SK-N-SH (cell line): ENCODE measurements around the gene CRYBG3. TPM values are rescaled to one million over a fixed set of nuclear protein-coding genes. Genes with fewer than 3 reads are reported as not detected.

Source experiments
- CTCF ChIA-PET: fragments of 300-600, 350-600 bp; formaldehyde crosslinking; extraction: SDS; loops from one replicate; lab custom pipeline; 2021; lab: Yijun Ruan, JAX
- POLR2A ChIA-PET: fragments of 350-600 bp; sonication (Branson Sonifier 250); formaldehyde crosslinking; extraction: SDS; loops from one replicate; lab custom pipeline; 2020; ENCODE audit warnings: antibody characterized with exemption, inconsistent platforms; lab: Yijun Ruan, JAX
- DNase-seq: peaks from one replicate; pipeline ENCODE4 v3.0.0; 2012
- H2AFZ ChIP-seq: fragments of 200-600 bp; sonication (generic); 2 replicates; pipeline ENCODE4 v1.8.1; 2016; ENCODE audit warnings: antibody characterized with exemption, mild to moderate bottlenecking, low read depth
- H3F3A ChIP-seq: fragments of 200-600 bp; sonication (generic); replicated peaks from 2 replicates; pipeline ENCODE3; 2016; ENCODE audit warnings: antibody characterized with exemption, mild to moderate bottlenecking; ENCODE audit not compliant: insufficient read depth
- H3K27ac ChIP-seq, 2 experiments: fragments of 200-500 bp in 1 of 2; fragments of 200-600 bp in 1 of 2; sonication (Bioruptor generic) in 1 of 2; sonication (generic), shearing (Covaris generic) in 1 of 2; 2 replicates each; pipeline versions ENCODE4 v1.5.1 to v1.6.1; 2014 to 2016; ENCODE audit warnings: low read depth in 2 of 2, inconsistent platforms in 1 of 2, low read length in 1 of 2, mild to moderate bottlenecking in 1 of 2, mixed read lengths in 1 of 2
- H3K27me3 ChIP-seq: fragments of 200-600 bp; sonication (generic), shearing (Covaris generic); 2 replicates; pipeline ENCODE4 v1.6.1; 2016; ENCODE audit warnings: mixed run types; ENCODE audit not compliant: insufficient read depth
- H3K36me3 ChIP-seq, 2 experiments: fragments of 200-500 bp in 1 of 2; fragments of 200-600 bp in 1 of 2; sonication (Bioruptor generic) in 1 of 2; sonication (generic) in 1 of 2; replicated peaks in 1 of 2; 2 replicates each; pipeline versions ENCODE3 to v1.5.1; 2014 to 2016; ENCODE audit warnings: low read length in 1 of 2, mild to moderate bottlenecking in 1 of 2; ENCODE audit not compliant: insufficient read depth in 2 of 2, control insufficient read depth in 1 of 2
- H3K4me1 ChIP-seq, 2 experiments: fragments of 200-500 bp in 1 of 2; fragments of 200-600 bp in 1 of 2; sonication (Bioruptor generic) in 1 of 2; sonication (generic), shearing (Covaris generic) in 1 of 2; 2 replicates each; pipeline versions ENCODE4 v1.5.1 to v1.6.1; 2014 to 2016; ENCODE audit warnings: low read depth in 1 of 2, low read length in 1 of 2, mixed run types in 1 of 2; ENCODE audit not compliant: insufficient read depth in 2 of 2, control insufficient read depth in 1 of 2
- H3K4me2 ChIP-seq: fragments of 200-600 bp; sonication (generic), shearing (Covaris generic); 2 replicates; pipeline ENCODE4 v1.6.1; 2017; ENCODE audit warnings: mixed run types
- H3K4me3 ChIP-seq, 2 experiments: fragments of 200-500 bp in 1 of 2; fragments of 200-600 bp in 1 of 2; sonication (Bioruptor generic) in 1 of 2; sonication (generic), shearing (Covaris generic) in 1 of 2; 2 replicates each; pipeline versions ENCODE4 v1.5.1 to v1.8.1; 2014 to 2016; ENCODE audit warnings: low read depth in 2 of 2, inconsistent platforms in 1 of 2, low read length in 1 of 2, mild to moderate bottlenecking in 1 of 2, mixed read lengths in 1 of 2, moderate library complexity in 1 of 2
- H3K79me2 ChIP-seq: fragments of 200-600 bp; sonication (generic); 2 replicates; pipeline ENCODE4 v1.8.1; 2017; ENCODE audit warnings: mild to moderate bottlenecking; ENCODE audit not compliant: insufficient read depth
- H3K9ac ChIP-seq: fragments of 200-600 bp; sonication (generic); 2 replicates; pipeline ENCODE4 v1.6.1; 2017; ENCODE audit warnings: mixed run types
- H3K9me2 ChIP-seq: fragments of 200-600 bp; sonication (generic); 2 replicates; pipeline ENCODE4 v1.6.1; 2017; ENCODE audit warnings: mixed run types
- H3K9me3 ChIP-seq: fragments of 200-600 bp; sonication (generic); 2 replicates; pipeline ENCODE4 v1.6.1; 2017; ENCODE audit warnings: mixed run types, mild to moderate bottlenecking, moderate library complexity
- H4K20me1 ChIP-seq: fragments of 200-600 bp; sonication (generic); 2 replicates; pipeline ENCODE4 v1.6.1; 2017; ENCODE audit warnings: mild to moderate bottlenecking, mixed run types; ENCODE audit not compliant: insufficient read depth
- CTCF ChIP-seq: fragments of 200-600 bp; sonication (generic); IDR thresholded peaks from 2 replicates; pipeline ENCODE4 v1.6.1; 2017; ENCODE audit warnings: antibody characterized with exemption, mild to moderate bottlenecking, moderate library complexity
- EP300 ChIP-seq, 2 experiments: IDR thresholded peaks; 2 replicates each; pipeline versions ENCODE4 v1.4.0 to v1.6.1; 2012; ENCODE audit warnings: borderline replicate concordance in 1 of 2, low read depth in 1 of 2, low read length in 1 of 2
- GATA2 ChIP-seq: sonication (generic); formaldehyde crosslinking; IDR thresholded peaks from 2 replicates; pipeline ENCODE4 v1.5.0; 2020; ENCODE audit warnings: mild to moderate bottlenecking, missing genetic modification reagents
- NFIC ChIP-seq: IDR thresholded peaks from 2 replicates; pipeline ENCODE4 v1.4.0; 2012; ENCODE audit warnings: borderline replicate concordance
- NRF1 ChIP-seq: IDR thresholded peaks from 2 replicates; pipeline ENCODE4 v1.6.1; 2012; ENCODE audit warnings: low read depth, mild to moderate bottlenecking, low read length
- PBX3 ChIP-seq: IDR thresholded peaks from 2 replicates; pipeline ENCODE4; 2012
- RAD21 ChIP-seq: IDR thresholded peaks from 2 replicates; pipeline ENCODE4 v1.6.1; 2012; ENCODE audit warnings: mild to moderate bottlenecking, low read length
- RCOR1 ChIP-seq: fragments of 150-350 bp; IDR thresholded peaks from 2 replicates; pipeline ENCODE4 v1.6.1; 2017; ENCODE audit warnings: antibody characterized with exemption, low read length
- RFX5 ChIP-seq: IDR thresholded peaks from 2 replicates; pipeline ENCODE4 v1.6.1; 2012; ENCODE audit warnings: mild to moderate bottlenecking, improper control_type of control experiment, low read length
- SMC3 ChIP-seq: IDR thresholded peaks from 2 replicates; pipeline ENCODE4 v1.6.1; 2012; ENCODE audit warnings: low read depth, low read length, improper control_type of control experiment
- TCF12 ChIP-seq: IDR thresholded peaks from 2 replicates; pipeline ENCODE4 v1.4.0; 2012
- WGBS: methylation state at CpG from one replicate; pipeline ENCODE4 v1.1.6; 2017; ENCODE audit warnings: low lambda C conversion rate; 5-methylcytosine and 5-hydroxymethylcytosine counted together
- polyA plus RNA-seq, 3 experiments: library from polyadenylated mRNA; depleted of rRNA; stranded (reverse); fragments of >200 nt; gene quantifications; 2 replicates each; pipeline ENCODE4 v1.2.3, GENCODE V29; 2012
- TF ChIP-seq, protein P1 (sequence below): IDR thresholded peaks from 2 replicates; pipeline ENCODE4 v1.6.1; 2012; ENCODE audit warnings: mild to moderate bottlenecking, low read depth, low read length, moderate library complexity
- TF ChIP-seq, protein P2 (sequence below): fragments of 150-350 bp; IDR thresholded peaks from 2 replicates; pipeline ENCODE4 v1.6.1; 2016; ENCODE audit warnings: mild to moderate bottlenecking, low read depth, low read length

The CRYBG3 gene
- polyA plus RNA-seq, 1 of the 3 experiments (the other 2 are of a cell fraction), result 2.4 TPM

DNA sequence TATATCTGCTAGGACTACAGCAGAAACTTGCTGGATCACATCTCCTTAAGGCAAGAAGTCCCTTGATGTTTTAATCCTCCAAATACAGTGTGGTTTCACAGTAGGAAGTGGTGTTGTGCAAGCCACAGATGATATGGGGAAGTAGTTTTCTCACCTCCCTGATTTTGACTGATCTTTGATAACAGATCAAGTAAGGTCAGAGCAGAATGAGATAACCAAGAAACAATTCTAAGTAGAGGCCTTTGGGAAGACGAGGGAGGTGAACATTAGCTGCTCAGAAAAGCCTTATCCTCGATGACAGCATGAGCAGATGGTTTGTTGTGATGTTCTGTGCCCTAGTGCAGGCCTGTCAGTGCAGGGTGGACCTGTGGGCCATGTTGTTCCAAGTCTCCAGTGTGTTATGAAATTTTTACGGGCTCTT lies 89.1 kb downstream of the CRYBG3 start:
- no peak for TF ChIP-seq NRF1
- no peak for TF ChIP-seq TCF12
- no peak for TF ChIP-seq SMC3
- TF ChIP-seq EP300 (IDR thresholded peaks at IDR 0.05; ENCODE audit: borderline replicate concordance in 1 of 2, low read depth in 1 of 2, low read length in 1 of 2), result no peak
- no peak for TF ChIP-seq GATA2 (CRISPR knock-in tag)
- TF ChIP-seq RCOR1, result no peak
- TF ChIP-seq NFIC, result no peak
- TF ChIP-seq, protein P1, sequence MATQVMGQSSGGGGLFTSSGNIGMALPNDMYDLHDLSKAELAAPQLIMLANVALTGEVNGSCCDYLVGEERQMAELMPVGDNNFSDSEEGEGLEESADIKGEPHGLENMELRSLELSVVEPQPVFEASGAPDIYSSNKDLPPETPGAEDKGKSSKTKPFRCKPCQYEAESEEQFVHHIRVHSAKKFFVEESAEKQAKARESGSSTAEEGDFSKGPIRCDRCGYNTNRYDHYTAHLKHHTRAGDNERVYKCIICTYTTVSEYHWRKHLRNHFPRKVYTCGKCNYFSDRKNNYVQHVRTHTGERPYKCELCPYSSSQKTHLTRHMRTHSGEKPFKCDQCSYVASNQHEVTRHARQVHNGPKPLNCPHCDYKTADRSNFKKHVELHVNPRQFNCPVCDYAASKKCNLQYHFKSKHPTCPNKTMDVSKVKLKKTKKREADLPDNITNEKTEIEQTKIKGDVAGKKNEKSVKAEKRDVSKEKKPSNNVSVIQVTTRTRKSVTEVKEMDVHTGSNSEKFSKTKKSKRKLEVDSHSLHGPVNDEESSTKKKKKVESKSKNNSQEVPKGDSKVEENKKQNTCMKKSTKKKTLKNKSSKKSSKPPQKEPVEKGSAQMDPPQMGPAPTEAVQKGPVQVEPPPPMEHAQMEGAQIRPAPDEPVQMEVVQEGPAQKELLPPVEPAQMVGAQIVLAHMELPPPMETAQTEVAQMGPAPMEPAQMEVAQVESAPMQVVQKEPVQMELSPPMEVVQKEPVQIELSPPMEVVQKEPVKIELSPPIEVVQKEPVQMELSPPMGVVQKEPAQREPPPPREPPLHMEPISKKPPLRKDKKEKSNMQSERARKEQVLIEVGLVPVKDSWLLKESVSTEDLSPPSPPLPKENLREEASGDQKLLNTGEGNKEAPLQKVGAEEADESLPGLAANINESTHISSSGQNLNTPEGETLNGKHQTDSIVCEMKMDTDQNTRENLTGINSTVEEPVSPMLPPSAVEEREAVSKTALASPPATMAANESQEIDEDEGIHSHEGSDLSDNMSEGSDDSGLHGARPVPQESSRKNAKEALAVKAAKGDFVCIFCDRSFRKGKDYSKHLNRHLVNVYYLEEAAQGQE, result no peak
- no peak for TF ChIP-seq RFX5
- TF ChIP-seq, protein P2, sequence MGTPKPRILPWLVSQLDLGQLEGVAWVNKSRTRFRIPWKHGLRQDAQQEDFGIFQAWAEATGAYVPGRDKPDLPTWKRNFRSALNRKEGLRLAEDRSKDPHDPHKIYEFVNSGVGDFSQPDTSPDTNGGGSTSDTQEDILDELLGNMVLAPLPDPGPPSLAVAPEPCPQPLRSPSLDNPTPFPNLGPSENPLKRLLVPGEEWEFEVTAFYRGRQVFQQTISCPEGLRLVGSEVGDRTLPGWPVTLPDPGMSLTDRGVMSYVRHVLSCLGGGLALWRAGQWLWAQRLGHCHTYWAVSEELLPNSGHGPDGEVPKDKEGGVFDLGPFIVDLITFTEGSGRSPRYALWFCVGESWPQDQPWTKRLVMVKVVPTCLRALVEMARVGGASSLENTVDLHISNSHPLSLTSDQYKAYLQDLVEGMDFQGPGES, result no peak
- no peak for TF ChIP-seq CTCF
- TF ChIP-seq PBX3, result no peak
- no peak for TF ChIP-seq RAD21
- no peak overlapping the region for H2AFZ ChIP-seq
- H3K27ac ChIP-seq, result no peak overlapping the region
- no peak for DNase-seq
- ChIA-PET CTCF (interaction anchor here (2.2 kb wide), 1 partner anchor 14 kb away, joined by 8 read pairs; no protein-coding TSS in a partner anchor), POLR2A (no interaction called here)
- peaks cover 5 to 24% of the 10 kb centered on the region in 2 experiments for H3K36me3 ChIP-seq
- H4K20me1 ChIP-seq, result no peaks in the 10 kb centered on the region
- no peaks in the 10 kb centered on the region; a peak in 1 of 4 replicates for H3K4me1 ChIP-seq
- no peak overlapping the region for H3K9ac ChIP-seq
- no peak overlapping the region for H3K4me2 ChIP-seq
- H3F3A ChIP-seq, result no peaks in the 10 kb centered on the region
- no peaks in the 10 kb centered on the region for H3K9me2 ChIP-seq
- H3K27me3 ChIP-seq, result no peaks in the 10 kb centered on the region
- no peaks in the 10 kb centered on the region for H3K9me3 ChIP-seq
- no peaks in the 10 kb centered on the region for H3K79me2 ChIP-seq
- 62% methylated on average over 3 of the region's 3 CpGs for WGBS
- no peak overlapping the region for H3K4me3 ChIP-seq
